Kidney epithelial cell (primary cell): ENCODE measurements around the gene JRKL. TPM values are rescaled to one million over a fixed set of nuclear protein-coding genes. Genes with fewer than 3 reads are reported as not detected.

Experiments used
- total RNA-seq: library from RNA; depleted of rRNA; stranded (reverse); fragments of >200 nt; gene quantifications from 2 replicates; pipeline ENCODE4 v1.2.3, GENCODE V29; 2015

Gene JRKL
- total RNA-seq, 1 donor from 2014 or later: 9.5 TPM

Other genes with a start within 250 kb of the JRKL start
- gene MAML2, start 46.8 kb upstream of the JRKL start, total RNA-seq: 12.3 and 16.2 TPM in 2 replicates
- 25.5 and 45.7 TPM in 2 replicates for gene CCDC82, start 101 bp upstream of the JRKL start, total RNA-seq